GM12878 (cell line): ENCODE results near the gene ZNF619.

Experiments used
- ATF7 ChIP-seq: fragments of 450-650 bp; IDR thresholded peaks from 2 replicates; pipeline ENCODE4 v1.6.1; 2016; ENCODE audit warnings: low read depth, mild to moderate bottlenecking
- CTCF ChIP-seq, 3 experiments: IDR thresholded peaks in 2 of 3; conservative IDR thresholded peaks in 1 of 3; 2 replicates each; pipeline ENCODE4 v1.5.1; 2011; ENCODE audit warnings: low read depth in 3 of 3, low read length in 3 of 3, mild to moderate bottlenecking in 3 of 3, control low read depth in 2 of 3, moderate library complexity in 2 of 3, inconsistent platforms in 1 of 3, mixed read lengths in 1 of 3; ENCODE audit not compliant: control insufficient read depth in 2 of 3, insufficient read depth in 1 of 3; ENCODE audit errors: extremely low read depth in 1 of 3
- ELK1 ChIP-seq: IDR thresholded peaks from 2 replicates; pipeline ENCODE4 v1.6.1; 2012; ENCODE audit warnings: low read depth, low read length, improper control_type of control experiment
- EP300 ChIP-seq, 2 experiments: fragments of 150-350 bp in 1 of 2; IDR thresholded peaks; 2 replicates each; pipeline ENCODE4 v1.6.1; 2011 to 2012; ENCODE audit warnings: low read depth in 2 of 2, low read length in 2 of 2, borderline replicate concordance in 1 of 2, improper control_type of control experiment in 1 of 2, inconsistent platforms in 1 of 2; ENCODE audit not compliant: control insufficient read depth in 1 of 2
- MTA2 ChIP-seq: fragments of 450-650 bp; IDR thresholded peaks from 2 replicates; pipeline ENCODE4 v1.6.1; 2016; ENCODE audit warnings: low read depth, mild to moderate bottlenecking, moderate library complexity
- TF ChIP-seq, protein P1 (sequence below): IDR thresholded peaks from 2 replicates; pipeline ENCODE4 v1.6.1; 2011; ENCODE audit warnings: low read depth, mild to moderate bottlenecking, low read length, moderate library complexity, borderline replicate concordance; ENCODE audit errors: extremely low read depth

DNA sequence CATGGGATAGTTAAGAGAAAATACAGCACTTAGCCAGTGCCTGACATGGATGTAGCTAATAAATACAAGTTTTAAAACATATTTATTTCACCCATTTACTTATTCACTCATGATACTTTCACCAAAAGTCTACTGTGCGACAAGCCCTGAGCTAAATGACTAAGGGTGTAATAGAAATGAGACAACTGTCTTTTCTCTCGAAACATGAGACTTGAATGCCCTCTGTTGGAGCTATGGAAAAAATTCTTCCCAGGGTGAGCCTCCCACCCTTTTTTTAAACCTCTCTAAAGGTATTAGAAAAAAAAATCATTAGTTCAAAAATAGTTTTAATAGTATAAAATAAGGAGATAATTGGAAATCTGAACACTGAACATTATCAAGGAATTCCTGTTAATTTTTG lies 44.1 kb upstream of the ZNF619 start:
- no peak for TF ChIP-seq ATF7
- TF ChIP-seq CTCF (IDR thresholded peaks at IDR 0.05 in 2 of 3, conservative IDR thresholded peaks at IDR 0.05 in 1 of 3; ENCODE audit: control insufficient read depth in 2 of 3, extremely low read depth in 1 of 3, insufficient read depth in 1 of 3, low read depth in 3 of 3, low read length in 3 of 3) = no peak
- TF ChIP-seq MTA2 = no peak
- TF ChIP-seq, protein P1, sequence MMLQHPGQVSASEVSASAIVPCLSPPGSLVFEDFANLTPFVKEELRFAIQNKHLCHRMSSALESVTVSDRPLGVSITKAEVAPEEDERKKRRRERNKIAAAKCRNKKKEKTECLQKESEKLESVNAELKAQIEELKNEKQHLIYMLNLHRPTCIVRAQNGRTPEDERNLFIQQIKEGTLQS = no peak
- no peak for TF ChIP-seq ELK1
- TF ChIP-seq EP300 (IDR thresholded peaks at IDR 0.05; ENCODE audit: borderline replicate concordance in 1 of 2, control insufficient read depth in 1 of 2, low read depth in 2 of 2, low read length in 2 of 2) = no peak
